ENCODE results near the gene SLC29A2.
A peak's percentile ranks its signal among the peaks of the same experiment; 100 is the strongest.
"Not testable (repeated sequence)": the region's sequence is repeated elsewhere in the genome, so short reads cannot be mapped to it uniquely, and the experiment has no call there.

The SLC29A2 gene

DNA sequence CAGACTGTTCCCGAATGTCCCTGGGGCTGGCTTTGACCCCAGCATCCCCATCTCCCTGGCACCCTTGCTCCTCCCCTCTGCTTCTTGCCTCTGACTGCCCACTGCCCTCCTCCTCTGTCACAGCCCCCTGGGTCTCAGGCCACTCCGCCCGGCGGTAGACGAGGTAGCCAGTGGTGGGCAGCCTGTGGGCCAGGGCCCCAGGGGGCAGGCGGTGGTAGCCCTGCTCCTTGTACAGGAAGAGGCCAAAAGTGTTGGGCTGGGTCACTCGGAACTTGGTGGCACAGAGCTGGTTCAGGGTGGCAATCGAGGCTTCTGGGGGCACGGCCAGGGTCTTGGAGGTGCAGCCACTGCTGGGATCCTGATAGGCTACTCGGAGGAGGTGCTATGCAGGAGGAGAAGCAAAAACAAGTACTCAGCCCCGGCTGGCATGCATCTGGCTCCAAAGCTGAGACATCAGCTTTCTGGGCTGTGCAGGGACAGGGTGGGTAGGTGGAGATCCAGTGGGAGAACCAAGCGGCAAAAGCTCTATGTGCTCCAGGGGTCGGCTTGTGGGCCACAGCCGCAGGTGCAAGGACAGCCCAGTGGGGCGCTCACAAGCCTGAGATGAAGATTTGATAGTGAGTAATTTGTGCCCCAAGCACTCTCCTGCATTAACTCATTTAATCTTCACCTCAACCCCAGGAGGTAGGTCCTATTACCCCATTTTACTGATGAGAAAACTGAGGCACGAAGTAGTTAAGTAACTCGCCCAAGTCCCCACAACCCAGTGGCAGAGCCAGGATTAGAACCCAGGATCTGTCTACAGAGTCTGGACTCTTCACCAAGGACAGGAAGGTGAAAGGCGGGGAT lies 39.0 kb downstream of the SLC29A2 start:
- DNase-seq, result no peak

DNA sequence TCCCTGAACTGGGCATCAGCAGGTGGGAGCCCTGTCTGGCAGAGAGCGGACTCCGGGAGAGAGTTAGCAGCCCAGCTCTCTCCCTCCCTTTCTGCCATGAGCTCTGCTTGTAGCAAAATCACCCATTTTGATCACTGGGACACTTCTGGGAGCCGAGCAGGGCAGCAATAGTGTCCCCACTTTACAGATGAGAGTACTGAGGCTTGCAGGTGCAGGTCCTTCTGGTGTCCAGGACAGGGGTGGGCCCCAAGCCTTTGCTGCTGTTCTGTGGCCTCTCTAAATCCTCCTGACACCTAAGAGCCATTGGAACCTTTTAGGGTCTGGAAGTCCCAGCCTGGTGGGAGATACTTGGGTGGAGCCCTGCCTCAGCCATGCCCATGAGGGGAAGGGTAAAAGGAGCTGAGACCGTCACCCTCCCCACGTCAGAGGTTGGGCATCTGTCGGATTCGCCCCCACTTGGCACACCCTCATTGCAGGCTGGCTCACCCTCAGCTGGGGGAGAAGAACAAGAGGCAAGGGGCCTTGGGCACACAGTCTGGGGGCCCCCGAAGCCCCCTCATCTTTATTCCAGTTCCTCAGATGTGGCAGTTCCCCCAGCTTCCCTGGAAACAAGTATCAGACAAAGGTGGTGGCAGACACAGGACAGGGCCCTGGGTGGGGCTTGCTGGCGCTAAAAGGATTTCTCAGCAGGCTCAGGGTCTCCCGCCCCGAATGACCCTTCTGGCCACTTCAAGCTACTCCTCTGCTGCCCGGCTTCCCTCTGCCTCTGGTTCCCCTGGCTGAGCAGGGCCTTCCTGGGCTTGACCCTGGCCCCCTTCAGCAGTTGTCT lies 39.8 kb downstream of the SLC29A2 start:
- no peak for DNase-seq

DNA sequence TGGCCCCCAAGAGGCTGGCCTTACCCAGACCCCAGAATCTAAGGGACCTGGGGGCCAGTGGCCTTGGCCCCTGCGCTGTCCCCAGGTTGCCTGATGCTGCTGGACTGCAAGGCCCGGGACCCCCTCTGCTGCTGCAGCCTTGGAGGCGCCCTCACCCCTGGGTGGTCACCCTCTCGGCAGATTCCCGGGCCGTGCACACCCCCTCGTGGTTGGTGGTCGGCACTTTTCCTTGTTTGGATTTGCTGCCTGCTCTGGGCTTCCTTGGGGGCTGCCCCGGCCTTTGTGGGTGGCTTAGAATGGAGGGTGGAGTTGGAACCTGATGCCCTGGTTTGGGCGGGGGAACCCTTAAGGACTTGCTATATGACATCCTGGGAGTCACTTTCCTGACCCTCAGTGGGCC lies 40.6 kb downstream of the SLC29A2 start:
- DNase-seq, result no peak

- DNase-seq, result no peak
Observed at GRCh38 chr11:66329165-66329673, 42.3 kb downstream of the SLC29A2 start.

DNA sequence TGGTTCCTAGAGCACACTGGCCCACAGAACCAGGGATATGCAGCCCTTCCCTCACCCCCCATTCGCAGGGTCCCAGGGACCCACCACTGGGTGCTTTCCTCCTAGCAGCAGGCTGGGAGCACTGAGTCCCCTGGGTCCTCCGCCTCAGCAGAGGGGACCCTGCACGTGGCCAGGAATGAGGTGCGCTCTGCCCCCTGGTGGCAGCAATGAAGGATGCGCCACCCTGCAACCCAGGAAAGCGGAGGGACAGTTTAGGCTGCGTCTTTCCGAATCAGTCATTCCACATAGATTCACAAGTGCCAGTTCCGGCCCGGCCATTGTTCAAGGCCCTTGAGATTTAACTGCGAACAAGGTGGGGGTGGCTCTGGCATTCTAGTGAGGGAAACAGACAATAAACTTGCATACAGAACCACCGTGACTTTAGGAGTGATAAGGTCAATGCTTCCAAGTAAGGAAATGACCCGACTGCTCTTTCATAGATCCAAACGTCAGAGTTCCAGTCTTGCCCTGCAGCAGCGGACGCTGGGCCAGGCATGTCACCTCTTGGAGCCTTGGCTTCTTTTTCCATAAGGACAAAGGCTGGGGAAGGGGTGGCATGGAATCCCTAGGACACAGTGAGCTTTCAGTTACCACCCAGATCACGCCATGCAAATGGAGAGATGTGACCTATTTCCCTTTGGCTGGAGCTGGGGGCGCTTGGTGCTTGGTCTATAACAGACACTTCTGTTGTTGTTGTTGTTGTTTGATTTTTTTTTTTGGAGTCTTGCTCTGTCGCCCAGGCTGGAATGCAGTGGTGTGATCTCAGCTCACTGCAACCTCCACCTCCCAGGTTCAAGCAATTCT lies 43.0 kb downstream of the SLC29A2 start:
- peak; percentile 47 for DNase-seq

GRCh38 chr11:66328031-66328301 lies 43.6 kb downstream of the SLC29A2 start:
- no peak for DNase-seq

- no peak for DNase-seq
Observed at GRCh38 chr11:66327171-66328030, 44.2 kb downstream of the SLC29A2 start.

GRCh38 chr11:66326261-66327111 lies 45.1 kb downstream of the SLC29A2 start:
- DNase-seq, result no peak

GRCh38 chr11:66325263-66325671 lies 46.3 kb downstream of the SLC29A2 start:
- DNase-seq, result no peak

DNA sequence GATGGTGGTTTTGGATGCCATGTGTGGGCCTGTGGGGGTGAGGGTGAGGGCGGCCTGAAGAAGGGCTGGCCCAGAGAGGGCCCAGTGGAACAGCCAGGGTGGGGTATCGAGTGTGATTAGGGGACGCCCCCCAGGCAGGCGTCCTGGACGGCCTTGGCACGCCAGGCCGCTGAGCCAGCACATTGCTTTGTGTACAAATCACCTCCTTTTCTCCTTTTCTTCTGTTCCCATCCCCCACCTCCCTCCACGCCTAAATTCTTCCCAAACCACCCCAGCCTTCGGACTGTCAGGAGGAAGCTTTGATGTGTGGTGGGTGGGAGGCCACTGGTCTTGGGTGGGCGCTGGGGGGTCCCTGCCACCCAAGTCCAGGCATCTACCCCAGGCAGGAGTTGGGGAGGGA lies 46.9 kb downstream of the SLC29A2 start:
- no peak for DNase-seq

- DNase-seq, result no peak
Observed at GRCh38 chr11:66323684-66324083, 47.9 kb downstream of the SLC29A2 start.

DNA sequence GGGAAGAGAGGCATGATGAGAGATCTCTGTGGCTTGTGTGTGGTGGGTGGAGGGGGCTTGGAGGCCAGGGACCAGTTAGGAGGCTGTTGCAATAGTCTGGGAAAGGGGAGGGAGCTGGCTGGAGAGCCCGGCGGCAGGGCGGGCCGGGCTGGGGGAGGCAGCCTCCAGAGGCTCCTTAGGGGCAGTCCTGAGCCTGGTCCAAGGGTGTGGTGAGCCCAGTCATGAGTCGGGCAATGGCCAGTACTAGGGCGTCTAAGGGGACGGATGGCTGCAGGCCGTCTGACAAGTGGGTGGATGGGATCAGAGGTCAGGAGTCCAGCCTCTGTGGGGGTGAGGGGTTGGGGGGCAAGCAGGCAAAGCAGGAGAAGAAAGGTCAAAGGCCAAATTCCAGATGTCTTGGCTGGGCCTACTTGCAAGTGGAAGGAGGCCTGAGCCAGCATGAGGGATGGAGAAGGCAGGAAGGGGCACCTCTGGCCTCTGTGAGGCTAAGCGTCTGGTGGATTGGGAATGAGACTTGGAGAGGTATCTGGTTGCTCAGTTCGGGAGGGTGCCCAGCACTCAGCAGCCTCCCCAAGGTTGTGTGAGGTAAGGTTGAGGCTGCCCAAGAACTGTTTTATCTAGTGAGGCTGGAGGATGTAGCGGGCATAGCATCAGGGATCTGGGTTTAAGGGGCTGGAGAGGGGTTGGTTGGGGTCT lies 48.7 kb downstream of the SLC29A2 start:
- no peak for DNase-seq

- DNase-seq, result no peak
Observed at GRCh38 chr11:66321606-66322005, 50.0 kb downstream of the SLC29A2 start.

GRCh38 chr11:66320748-66321147 lies 50.8 kb downstream of the SLC29A2 start:
- DNase-seq, result not testable (repeated sequence)

DNA sequence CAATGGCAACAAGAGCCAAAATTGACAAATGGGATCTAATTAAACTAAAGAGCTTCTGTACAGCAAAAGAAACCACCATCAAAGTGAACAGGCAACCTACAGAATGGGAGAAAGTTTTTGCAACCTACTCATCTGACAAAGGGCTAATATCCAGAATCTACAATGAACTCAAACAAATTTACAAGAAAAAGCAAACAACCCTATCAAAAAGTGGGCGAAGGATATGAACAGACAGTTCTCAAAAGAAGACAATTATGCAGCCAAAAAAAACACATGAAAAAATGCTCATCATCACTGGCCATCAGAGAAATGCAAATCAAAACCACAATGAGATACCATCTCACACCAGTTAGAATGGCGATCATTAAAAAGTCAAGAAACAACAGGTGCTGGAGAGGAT lies 51.3 kb downstream of the SLC29A2 start:
- DNase-seq, result not testable (repeated sequence)

DNA sequence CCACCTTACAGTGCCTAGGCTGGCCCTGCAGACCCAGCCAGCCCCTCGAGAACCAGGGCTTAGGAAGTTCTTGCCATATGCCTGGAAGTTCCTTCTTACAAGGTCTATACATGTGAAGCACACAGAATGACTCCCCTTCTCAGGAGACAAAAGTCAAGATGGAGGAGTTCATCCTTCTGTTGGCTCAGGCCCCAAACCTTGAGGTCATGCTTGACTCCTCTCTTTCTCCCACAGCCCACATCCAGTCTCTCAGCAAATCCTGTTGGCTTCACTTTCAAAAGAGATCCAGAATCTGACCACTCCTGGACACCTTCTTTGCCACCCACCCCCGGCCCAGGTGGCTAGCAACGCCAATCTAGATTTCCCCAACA lies 53.0 kb downstream of the SLC29A2 start:
- no peak for DNase-seq

- no peak for DNase-seq
Observed at GRCh38 chr11:66317723-66318599, 53.6 kb downstream of the SLC29A2 start.

- DNase-seq, result no peak
Observed at GRCh38 chr11:66317322-66317722, 54.2 kb downstream of the SLC29A2 start.

- DNase-seq, result no peak
Observed at GRCh38 chr11:66316849-66317251, 54.7 kb downstream of the SLC29A2 start, which contains the start of gene CD248. CD248 (minus strand) TSS chr11:66317044; CDS start chr11:66317027, 17 bp downstream.

All from NCI-H2029 treated with DMSO at 0.1 percent for 48 hours (cell line).